GM12872 (cell line): Measurements from ENCODE around the gene TMEM178B.

Source experiments
- CTCF ChIP-seq: IDR thresholded peaks from 3 replicates; pipeline ENCODE4 v1.5.1; 2011; ENCODE audit warnings: low read depth, mild to moderate bottlenecking, low read length, moderate library complexity; ENCODE audit not compliant: insufficient read depth

The TMEM178B gene

GRCh38 chr7:141324870-141325269, 251.0 kb downstream of the TMEM178B start:
- no peak for TF ChIP-seq CTCF

- no peak for TF ChIP-seq CTCF
Observed at GRCh38 chr7:141325275-141325674, 251.4 kb downstream of the TMEM178B start.

GRCh38 chr7:141328290-141328689, 254.4 kb downstream of the TMEM178B start:
- no peak for TF ChIP-seq CTCF

GRCh38 chr7:141333459-141333858, 259.6 kb downstream of the TMEM178B start:
- no peak for TF ChIP-seq CTCF

- TF ChIP-seq CTCF: no peak
Observed at GRCh38 chr7:141335164-141335563, 261.3 kb downstream of the TMEM178B start.

GRCh38 chr7:141339603-141340002, 265.7 kb downstream of the TMEM178B start:
- no peak for TF ChIP-seq CTCF

GRCh38 chr7:141340991-141341390, 267.1 kb downstream of the TMEM178B start:
- no peak for TF ChIP-seq CTCF
